Suppressor macrophage (primary cell): ENCODE measurements around the gene GDF10.

Experiments used
- DNase-seq, 4 experiments: peaks; one replicate each; pipeline ENCODE4 v3.0.0-alpha.2; 2020 to 2022

GDF10 gene

DNA sequence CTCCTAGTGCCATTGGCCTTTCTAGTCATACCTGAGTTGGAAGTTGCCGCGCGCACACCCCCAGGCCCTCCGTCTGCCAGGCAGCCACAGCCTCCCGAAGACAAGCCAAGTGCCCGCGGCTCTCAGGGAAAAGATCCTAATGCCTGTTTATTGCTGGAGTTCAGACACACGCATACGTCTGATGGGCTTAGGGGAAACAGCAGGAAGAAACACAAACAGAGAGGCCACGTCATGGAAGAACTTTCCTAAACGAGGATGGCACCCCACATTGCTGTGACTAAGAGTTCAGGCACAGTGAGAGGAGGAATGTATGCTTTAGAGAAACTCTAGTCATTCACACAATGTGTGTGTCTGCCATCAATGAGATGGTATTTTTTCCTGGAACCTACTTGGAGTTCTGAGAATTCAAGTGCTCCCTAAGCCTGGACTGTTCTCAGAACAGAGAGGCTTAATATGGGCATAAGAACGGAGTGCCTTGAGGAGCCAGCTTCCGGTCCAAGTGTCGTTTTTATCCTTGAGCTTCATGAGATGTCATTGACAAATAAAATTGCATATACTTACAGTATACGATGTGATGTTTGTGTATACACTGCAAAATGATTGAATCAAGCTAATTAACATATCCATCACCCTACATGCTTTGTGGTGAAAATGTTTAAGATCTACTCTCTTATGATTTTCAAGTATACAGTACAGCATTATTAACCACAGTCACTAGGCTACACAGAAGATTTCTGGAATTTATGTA is 36.6 kb downstream of the GDF10 start:
- DNase-seq, result no peak

DNA sequence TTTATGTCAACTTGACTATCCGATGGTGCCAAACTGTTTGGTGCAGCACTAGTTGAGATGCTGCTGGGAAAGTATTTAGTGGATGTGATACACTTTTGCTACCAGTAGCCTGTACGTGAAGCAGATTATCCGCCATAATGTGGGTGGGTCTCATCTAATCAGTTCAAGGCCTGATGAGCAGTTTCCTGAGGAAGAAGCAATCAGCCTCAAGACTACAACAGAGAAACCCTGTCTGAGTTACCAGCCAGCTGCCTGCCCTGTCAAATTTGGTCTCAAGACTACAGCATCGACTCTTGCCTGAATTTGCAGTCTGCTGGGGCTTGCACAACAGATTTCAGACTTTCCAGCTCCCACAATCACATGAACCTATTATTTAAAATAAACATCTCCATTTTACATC is 37.3 kb downstream of the GDF10 start:
- no peak for DNase-seq

DNA sequence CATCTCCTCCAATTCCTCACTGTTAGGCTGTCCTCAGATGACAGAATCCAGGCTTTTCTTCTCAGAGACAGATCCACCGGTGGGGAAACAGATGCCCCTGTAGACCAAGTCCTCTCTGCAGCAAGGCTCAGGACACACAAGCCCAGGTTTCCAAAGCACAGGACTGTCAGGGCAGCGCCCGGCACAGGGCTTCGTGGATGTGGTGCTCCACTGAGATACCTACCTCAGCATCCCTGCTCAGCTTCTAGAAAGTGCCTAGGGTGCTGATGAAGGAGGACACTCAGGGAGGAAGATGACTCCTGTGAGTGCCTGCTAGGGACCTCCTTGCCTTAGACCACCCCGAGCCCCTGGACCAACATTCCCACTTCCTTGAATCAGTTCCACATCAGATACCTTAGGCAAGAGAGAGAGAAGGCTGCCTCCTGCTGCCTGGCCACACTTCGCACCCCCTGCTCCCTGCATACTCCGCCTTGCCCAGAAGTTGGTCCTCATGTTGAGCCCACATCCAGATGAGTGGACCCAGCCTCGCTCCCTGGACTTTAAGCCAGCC is 39.3 kb downstream of the GDF10 start:
- DNase-seq, result no peak

DNA sequence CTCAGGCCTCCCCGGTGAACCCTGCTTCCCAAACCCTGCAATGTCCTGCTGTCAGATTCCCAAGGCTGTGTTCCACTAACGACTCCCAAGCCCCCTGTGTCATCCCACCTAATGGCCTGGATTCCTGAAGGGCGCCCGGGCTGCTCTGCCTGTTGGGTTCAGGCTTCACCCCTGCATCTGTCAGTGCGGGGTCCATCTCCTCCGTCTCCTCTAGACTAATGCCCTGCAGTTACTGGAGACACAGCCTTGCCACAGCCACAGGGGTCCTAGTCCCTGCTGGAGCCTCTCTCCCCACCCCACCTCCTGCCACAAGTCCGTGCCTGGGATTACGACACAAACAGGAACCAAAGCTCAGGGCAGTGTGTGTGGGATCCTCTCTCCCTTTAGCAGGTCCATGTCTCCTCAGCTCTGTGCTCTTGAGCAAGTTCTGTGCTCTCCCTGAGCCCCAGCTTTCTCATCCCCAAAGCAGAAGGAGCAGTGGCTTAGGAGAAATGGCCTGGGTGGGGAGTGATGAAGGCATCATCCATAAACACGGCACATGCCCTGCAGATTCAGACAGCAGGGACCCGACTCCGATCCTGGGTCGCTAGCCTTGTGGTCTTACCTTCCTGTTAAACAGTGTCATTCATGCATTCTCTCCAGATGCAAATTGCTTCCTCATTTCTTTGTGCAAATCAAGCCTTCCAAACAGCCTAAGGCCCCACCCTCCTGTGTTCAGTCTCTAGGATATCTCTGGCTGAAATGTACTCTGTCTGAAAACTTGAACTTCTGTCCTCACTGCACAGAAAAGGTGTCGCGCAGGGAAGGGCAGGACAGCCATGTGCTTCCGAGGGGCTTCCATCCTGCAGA is 40.0 kb downstream of the GDF10 start:
- peak; percentile 23 to 53 (median 48) for DNase-seq

DNA sequence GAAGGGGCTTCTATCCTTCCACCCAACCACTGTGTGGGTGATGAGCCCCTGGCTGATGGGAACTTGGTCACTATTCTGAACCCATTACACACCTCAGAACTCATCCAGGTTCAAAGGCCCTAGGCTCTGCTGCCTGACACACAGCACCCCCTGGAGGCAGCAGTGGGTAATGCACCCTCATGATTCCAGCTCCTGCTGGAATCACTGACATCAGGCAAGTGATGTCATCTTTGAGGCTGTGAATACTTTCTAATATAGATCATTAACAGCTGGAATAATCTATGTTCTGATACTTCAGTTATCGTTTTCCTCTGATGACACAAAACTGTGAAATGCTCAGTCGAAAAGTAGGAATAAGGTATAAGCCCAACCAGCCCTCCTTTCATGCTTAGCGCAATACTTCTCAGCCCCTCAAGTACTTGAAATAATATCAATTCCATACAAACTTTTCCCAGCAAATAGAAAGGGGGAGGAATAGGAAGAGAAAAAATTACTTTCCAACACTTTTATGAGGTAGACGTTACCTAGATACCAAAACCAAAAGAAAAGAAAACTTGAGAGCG is 40.7 kb downstream of the GDF10 start:
- DNase-seq, result peak; percentile 63 to 75 (median 67)

DNA sequence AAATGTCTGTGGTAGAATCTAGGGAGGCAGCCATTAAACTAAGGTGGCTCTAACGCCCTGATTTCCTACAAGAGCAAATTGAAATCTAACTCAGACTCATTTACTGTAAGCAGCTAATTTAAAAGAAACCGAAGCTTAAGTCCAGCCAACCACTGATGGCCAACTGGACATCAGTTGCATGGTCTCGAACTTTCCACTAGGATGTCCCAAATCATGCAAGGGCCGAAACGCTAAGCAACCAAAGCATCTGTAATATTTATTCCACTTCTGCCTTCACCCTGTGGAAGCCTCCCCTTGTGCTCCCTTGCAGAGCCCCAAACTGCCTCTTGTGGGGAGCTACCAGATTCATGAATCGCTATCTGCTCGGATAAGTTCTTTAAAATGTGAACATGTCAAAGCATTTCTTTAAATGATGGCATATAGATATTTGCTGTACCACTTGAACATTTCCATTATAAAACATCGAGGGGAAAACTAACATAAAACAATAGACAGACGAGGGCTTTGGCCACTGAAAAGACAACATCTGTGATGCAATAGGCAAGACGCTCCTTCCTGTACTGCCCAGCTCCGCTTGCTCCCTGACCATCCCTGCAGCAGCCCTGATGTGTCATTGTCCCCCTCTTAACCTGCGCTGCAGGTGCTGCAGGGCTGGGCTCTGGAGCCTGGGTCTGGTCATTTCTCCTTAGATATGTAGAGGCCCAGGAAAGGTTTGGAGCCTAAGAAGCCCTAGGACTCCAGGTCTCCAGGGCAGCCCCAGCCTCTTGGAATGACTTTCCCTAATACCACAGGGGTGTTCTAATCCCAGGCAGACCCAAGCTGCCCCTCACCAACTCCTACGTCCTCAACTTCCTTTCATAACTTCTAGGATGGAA is 45.2 kb downstream of the GDF10 start:
- DNase-seq, result no peak

DNA sequence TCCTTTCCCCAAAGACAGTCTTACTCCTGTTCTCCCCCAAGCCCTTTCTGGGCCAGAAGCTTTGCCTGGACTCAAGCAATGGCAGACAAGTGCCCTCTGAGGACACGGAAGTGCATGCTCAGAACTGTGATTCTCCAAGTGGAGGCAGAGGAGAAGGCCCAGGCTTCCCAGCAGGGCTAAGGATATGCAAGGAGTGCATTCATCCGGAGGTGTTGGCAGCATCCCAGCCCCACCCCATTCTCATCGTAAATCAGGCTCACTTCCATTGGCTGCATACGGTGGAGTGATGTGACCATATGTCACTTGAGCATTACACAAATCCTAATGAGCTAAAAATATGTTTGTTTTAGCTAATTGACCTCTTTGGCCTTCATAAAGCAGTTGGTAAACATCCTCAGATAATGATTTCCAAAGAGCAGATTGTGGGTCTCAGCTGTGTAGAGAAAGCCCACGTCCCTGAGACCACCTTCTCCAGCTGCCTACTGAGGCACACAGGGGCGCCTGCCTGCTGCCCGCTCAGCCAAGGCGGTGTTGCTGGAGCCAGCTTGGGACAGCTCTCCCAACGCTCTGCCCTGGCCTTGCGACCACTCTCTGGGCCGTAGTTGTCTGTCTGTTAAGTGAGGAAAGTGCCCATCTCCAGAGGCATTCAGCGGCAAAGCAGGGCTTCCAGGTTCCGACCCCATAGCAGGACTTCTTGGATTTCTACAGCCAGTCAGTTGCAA is 46.7 kb downstream of the GDF10 start:
- no peak for DNase-seq

DNA sequence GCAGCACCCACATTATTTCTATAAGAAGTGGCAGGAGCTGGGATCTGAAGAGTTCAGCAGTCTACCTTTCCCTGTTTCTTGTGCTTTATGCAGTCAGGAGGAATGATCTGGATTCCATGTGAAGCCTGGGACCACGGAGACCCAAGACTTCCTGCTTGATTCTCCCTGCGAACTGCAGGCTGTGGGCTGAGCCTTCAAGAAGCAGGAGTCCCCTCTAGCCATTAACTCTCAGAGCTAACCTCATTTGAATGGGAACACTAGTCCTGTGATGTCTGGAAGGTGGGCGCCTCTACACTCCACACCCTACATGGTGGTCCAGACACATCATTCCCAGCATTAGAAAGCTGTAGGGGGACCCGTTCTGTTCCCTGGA is 47.3 kb downstream of the GDF10 start:
- no peak for DNase-seq

DNA sequence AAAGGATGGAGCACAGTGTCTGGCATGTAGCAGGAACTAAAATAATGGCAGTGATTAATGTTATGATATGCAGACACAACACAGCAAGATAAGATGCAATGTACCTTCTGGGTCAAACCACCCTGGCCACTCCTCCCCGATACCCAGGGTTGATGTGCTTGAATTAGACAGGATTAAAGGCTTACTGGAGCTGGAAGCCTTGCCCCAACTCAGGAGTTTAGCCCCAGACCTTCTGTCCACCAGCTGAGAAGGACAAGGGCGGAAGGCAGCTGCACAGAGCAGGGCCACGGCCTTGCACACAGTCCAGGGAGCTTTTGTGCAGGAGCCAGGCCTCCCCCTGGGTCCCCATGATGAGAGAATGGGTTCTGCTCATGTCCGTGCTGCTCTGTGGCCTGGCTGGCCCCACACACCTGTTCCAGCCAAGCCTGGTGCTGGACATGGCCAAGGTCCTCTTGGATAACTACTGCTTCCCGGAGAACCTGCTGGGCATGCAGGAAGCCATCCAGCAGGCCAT is 48.2 kb downstream of the GDF10 start, which contains the start of gene RBP3:
TSS of gene RBP3 (plus strand) at position 226 of the 514 bp plus-strand sequence. CDS start at position 348, 122 bp downstream.
- no peak for DNase-seq

DNA sequence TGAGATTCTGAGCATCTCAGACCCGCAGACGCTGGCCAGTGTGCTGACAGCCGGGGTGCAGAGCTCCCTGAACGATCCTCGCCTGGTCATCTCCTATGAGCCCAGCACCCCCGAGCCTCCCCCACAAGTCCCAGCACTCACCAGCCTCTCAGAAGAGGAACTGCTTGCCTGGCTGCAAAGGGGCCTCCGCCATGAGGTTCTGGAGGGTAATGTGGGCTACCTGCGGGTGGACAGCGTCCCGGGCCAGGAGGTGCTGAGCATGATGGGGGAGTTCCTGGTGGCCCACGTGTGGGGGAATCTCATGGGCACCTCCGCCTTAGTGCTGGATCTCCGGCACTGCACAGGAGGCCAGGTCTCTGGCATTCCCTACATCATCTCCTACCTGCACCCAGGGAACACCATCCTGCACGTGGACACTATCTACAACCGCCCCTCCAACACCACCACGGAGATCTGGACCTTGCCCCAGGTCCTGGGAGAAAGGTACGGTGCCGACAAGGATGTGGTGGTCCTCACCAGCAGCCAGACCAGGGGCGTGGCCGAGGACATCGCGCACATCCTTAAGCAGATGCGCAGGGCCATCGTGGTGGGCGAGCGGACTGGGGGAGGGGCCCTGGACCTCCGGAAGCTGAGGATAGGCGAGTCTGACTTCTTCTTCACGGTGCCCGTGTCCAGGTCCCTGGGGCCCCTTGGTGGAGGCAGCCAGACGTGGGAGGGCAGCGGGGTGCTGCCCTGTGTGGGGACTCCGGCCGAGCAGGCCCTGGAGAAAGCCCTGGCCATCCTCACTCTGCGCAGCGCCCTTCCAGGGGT is 48.9 kb downstream of the GDF10 start:
- DNase-seq, result no peak

DNA sequence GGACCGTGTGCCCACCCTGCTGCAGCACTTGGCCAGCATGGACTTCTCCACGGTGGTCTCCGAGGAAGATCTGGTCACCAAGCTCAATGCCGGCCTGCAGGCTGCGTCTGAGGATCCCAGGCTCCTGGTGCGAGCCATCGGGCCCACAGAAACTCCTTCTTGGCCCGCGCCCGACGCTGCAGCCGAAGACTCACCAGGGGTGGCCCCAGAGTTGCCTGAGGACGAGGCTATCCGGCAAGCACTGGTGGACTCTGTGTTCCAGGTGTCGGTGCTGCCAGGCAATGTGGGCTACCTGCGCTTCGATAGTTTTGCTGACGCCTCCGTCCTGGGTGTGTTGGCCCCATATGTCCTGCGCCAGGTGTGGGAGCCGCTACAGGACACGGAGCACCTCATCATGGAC is 49.5 kb downstream of the GDF10 start:
- DNase-seq, result no peak

DNA sequence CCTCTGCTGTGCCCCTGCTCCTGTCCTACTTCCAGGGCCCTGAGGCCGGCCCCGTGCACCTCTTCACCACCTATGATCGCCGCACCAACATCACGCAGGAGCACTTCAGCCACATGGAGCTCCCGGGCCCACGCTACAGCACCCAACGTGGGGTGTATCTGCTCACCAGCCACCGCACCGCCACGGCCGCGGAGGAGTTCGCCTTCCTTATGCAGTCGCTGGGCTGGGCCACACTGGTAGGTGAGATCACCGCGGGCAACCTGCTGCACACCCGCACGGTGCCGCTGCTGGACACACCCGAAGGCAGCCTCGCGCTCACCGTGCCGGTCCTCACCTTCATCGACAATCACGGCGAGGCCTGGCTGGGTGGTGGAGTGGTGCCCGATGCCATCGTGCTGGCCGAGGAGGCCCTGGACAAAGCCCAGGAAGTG is 50.0 kb downstream of the GDF10 start:
- no peak for DNase-seq

DNA sequence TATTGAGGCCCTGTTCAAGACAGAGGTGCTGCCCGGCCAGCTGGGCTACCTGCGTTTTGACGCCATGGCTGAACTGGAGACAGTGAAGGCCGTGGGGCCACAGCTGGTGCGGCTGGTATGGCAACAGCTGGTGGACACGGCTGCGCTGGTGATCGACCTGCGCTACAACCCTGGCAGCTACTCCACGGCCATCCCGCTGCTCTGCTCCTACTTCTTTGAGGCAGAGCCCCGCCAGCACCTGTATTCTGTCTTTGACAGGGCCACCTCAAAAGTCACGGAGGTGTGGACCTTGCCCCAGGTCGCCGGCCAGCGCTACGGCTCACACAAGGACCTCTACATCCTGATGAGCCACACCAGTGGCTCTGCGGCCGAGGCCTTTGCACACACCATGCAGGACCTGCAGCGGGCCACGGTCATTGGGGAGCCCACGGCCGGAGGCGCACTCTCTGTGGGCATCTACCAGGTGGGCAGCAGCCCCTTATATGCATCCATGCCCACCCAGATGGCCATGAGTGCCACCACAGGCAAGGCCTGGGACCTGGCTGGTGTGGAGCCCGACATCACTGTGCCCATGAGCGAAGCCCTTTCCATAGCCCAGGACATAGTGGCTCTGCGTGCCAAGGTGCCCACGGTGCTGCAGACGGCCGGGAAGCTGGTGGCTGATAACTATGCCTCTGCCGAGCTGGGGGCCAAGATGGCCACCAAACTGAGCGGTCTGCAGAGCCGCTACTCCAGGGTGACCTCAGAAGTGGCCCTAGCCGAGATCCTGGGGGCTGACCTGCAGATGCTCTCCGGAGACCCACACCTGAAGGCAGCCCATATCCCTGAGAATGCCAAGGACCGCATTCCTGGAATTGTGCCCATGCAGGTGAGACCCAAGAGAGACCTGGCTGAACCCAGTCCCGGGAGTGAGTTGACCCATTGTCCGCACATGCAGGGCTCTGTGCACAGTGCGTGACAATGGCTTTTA is 51.0 kb downstream of the GDF10 start:
- DNase-seq, result no peak

DNA sequence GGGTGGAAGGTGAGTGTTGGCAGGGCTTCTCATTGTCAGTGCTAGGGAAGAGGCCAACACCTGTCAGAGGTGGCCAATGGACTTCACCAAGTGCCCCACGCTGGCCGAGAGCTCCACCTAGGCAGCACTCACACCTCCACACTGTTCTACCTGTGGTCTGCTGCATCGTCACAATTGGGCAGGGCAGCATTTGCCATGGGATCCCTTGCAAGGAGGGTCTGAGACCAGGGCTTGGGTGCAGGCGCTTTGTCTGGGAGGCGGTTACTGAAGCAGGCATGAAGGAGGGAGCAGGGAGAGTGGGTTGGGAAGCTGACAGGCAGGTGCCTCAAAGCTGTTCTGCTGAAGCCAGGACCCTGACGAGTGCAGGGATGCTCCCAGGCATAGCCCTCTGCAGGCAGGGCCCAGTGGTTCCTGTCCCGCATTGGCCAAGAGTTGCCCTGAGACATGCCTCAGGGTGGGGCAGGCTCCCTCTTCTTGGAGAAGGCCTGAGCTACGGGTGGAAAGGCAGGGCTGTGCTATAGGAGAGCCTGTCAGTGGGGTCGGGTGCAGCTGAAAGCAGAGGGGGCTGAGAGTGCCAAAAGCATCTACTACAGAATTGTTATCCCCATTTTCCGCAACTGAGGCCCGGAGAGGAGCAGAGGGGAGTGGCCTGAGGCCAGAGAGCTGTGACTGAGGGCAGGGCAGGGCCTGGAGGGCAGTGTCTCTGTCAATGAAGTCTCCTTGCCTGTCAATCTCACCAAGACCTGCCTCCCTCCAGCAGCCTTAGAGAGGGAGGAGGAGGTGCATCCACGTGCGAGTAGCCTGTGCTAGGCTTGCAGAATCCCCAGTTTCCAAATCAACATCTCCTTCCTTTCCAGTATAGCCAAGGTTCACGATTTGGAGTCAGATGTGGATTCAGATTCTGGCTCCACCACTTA is 52.2 kb downstream of the GDF10 start:
- no peak for DNase-seq

DNA sequence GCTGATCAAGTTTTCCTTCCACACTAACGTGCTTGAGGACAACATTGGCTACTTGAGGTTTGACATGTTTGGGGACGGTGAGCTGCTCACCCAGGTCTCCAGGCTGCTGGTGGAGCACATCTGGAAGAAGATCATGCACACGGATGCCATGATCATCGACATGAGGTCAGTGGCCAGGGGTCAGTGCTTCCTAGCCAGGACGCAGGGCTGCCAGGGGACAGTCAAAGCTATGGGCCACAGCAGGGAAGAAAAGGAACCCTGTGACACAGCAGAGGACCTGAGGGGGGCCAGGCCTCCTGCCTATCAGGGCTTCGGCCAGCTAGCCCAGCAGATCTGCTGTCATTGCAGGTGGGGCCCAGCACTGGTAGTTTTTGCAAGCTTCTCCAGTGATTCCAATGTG is 53.4 kb downstream of the GDF10 start:
- DNase-seq, result no peak

DNA sequence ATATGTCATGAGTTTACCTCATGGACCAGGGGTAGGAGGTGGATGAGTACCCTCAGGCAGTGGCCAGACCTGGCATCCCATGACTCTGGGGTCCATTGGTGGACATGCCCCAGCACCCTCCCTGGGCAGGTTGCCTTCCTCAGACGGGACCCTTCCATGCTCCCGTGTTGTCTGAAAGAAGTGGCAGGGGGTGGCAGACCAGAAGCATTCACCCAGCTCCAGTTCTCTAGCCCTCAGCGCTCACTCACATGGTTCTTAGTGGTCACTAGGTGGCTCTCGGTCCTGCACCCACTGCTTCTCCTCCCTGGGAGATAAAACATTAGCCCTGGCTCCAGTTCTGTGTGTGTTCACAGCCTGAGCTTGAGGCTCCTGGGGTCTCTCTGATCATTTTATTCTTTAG is 54.2 kb downstream of the GDF10 start:
- no peak for DNase-seq

DNA sequence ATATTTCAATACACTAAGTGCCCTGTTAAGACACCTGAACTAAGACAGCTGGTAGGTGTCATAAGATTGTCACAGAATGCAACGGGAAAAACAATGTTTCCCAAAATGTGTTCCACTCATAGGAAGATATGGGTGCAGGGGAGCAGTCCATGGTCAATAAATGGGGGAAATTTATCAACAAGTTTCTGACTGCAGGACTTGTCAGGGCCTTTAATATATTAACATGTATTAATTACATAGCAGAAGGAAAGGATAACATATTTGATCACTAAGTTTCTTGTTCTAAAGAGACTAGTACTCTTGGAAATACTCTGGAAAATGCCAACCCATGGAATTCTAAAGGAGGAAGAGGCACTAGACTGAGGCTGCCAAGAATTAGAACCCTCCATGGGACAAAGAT is 54.9 kb downstream of the GDF10 start:
- no peak for DNase-seq

DNA sequence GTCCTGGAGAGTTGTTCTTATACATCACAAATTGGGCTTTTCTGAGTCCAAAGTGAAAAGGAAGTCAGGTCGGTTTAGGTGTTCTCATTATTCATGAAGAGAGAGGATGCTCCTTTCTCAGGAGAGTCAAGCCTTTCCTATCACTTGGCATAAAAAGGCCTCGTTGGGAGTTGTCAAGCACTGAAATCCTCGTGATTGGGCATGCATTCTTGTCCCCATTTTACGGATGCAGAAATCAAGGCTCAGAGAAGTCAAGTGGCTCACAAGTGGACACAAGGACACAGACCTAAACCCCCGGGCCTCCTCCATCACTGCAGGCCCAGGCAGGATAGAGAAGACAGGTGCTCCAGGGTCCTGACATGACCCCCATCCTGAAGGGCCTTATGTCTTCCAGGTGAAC is 56.7 kb downstream of the GDF10 start:
- no peak for DNase-seq
